DOHH2 (cell line): ENCODE measurements around the gene GAS7.

Source experiments
- CTCF ChIP-seq: fragments of 200-600 bp; sonication (generic); IDR thresholded peaks from one replicate; pipeline ENCODE4 v1.5.1; 2014; ENCODE audit warnings: antibody characterized with exemption, mild to moderate bottlenecking, low read depth, low read length; ENCODE audit not compliant: poor library complexity, severe bottlenecking
- EZH2phosphoT487 ChIP-seq: fragments of 200-600 bp; sonication (generic); IDR thresholded peaks from 2 replicates; pipeline ENCODE4 v1.6.1; 2017; ENCODE audit warnings: borderline replicate concordance, mild to moderate bottlenecking, antibody characterized with exemption, low read length, moderate library complexity, mixed read lengths

DNA sequence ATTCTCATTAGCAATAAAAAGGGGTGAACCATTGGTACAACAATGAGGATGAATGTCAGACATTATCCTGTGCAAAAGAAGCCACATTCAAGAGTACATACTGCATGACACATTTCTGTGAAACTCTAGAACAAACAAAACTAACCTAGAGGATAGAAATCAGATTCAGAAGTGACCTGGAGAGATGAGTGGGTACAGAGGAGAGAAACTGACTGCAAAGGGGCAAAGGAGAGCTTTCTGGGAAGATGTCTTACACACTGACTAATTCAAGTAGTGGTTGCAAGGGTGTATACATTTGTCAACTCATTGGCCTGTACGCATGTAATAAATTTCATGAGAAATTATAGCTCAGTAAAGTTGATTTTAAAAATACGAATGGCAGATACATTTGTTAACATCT, 115.6 kb downstream of the GAS7 start:
- TF ChIP-seq CTCF (no peak), EZH2phosphoT487 (no peak)
